Sigmoid colon (tissue), 4 donors: Measurements from ENCODE around the gene TNFRSF11A.

Source experiments
- CTCF ChIP-seq, 4 experiments: fragments of 450-650 bp in 3 of 4; fragments of 200-600 bp in 1 of 4; IDR thresholded peaks; one replicate each; pipeline ENCODE4 v1.5.1; 2016 to 2019; ENCODE audit warnings: antibody characterized with exemption in 4 of 4, mild to moderate bottlenecking in 3 of 4, moderate library complexity in 2 of 4
- POLR2A ChIP-seq, 2 donors: fragments of 450-650 bp; IDR thresholded peaks; one replicate each; pipeline ENCODE4 v1.6.1; 2016; ENCODE audit warnings: antibody characterized with exemption in 2 of 2, mild to moderate bottlenecking in 2 of 2, moderate library complexity in 2 of 2
- POLR2AphosphoS5 ChIP-seq, 4 donors: sonication (generic); formaldehyde crosslinking; IDR thresholded peaks; one replicate each; pipeline ENCODE4 v1.6.1; 2017; ENCODE audit warnings: antibody characterized with exemption in 4 of 4

GRCh38 chr18:62335494-62335893 is 10.4 kb downstream of the TNFRSF11A start:
- TF ChIP-seq POLR2A (IDR thresholded peaks at IDR 0.05) = no peak
- no peak for TF ChIP-seq CTCF (IDR thresholded peaks at IDR 0.05)
- TF ChIP-seq POLR2AphosphoS5 (IDR thresholded peaks at IDR 0.05) = no peak
